Measurements from ENCODE around the gene UBE2G2.

DNA sequence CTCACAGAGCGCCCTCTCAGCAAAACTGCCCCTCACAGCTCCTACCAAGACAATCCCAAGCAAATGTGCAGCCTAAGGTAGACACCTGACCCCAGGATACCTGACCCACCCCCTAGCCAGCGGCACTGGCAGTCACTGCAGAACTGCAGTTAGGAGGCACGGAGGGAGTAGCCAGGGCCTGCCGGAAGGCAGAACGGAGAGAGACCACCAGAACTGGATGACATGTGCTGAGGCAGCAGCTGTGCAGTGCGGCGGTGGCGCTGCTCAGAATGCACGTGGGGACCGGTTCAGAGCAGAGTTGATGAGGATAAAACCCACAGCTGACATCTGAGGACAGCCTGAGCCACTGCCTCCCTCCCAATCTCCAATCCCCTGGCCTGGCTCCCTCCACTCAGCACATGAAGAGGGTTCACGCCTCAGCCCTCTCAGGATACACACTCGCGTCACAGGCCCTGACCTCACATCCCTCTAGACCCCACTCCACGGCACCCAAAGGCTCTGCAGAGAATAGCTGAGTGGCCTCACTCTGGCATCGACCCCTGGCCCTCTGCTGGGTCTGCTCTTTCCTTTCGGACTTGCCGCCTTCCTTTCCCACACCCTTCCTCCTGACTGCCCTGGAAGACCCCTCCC is 29.6 kb downstream of the UBE2G2 start:
- TF ChIP-seq, protein P1, sequence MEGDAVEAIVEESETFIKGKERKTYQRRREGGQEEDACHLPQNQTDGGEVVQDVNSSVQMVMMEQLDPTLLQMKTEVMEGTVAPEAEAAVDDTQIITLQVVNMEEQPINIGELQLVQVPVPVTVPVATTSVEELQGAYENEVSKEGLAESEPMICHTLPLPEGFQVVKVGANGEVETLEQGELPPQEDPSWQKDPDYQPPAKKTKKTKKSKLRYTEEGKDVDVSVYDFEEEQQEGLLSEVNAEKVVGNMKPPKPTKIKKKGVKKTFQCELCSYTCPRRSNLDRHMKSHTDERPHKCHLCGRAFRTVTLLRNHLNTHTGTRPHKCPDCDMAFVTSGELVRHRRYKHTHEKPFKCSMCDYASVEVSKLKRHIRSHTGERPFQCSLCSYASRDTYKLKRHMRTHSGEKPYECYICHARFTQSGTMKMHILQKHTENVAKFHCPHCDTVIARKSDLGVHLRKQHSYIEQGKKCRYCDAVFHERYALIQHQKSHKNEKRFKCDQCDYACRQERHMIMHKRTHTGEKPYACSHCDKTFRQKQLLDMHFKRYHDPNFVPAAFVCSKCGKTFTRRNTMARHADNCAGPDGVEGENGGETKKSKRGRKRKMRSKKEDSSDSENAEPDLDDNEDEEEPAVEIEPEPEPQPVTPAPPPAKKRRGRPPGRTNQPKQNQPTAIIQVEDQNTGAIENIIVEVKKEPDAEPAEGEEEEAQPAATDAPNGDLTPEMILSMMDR (IDR thresholded peaks at IDR 0.05): no peak
- TF ChIP-seq POLR2A (IDR thresholded peaks at IDR 0.05) (no peak), POLR2AphosphoS5 (IDR thresholded peaks at IDR 0.05) (no peak)
